Hindlimb muscle (tissue), 1 donor: ENCODE measurements around the gene MYOM1. TPM values are rescaled to one million over a fixed set of nuclear protein-coding genes. Genes with fewer than 3 reads are reported as not detected.

Experiments
- DNase-seq: peaks from one replicate; pipeline ENCODE4 v3.0.0-alpha.2; 2013
- polyA plus RNA-seq: library from polyadenylated mRNA; unstranded; fragments of 120-200 nt; gene quantifications from one replicate; pipeline ENCODE4 v1.2.1, GENCODE V29; 2013; ENCODE audit not compliant: insufficient read length

MYOM1 gene
- polyA plus RNA-seq, result 679 TPM

DNA sequence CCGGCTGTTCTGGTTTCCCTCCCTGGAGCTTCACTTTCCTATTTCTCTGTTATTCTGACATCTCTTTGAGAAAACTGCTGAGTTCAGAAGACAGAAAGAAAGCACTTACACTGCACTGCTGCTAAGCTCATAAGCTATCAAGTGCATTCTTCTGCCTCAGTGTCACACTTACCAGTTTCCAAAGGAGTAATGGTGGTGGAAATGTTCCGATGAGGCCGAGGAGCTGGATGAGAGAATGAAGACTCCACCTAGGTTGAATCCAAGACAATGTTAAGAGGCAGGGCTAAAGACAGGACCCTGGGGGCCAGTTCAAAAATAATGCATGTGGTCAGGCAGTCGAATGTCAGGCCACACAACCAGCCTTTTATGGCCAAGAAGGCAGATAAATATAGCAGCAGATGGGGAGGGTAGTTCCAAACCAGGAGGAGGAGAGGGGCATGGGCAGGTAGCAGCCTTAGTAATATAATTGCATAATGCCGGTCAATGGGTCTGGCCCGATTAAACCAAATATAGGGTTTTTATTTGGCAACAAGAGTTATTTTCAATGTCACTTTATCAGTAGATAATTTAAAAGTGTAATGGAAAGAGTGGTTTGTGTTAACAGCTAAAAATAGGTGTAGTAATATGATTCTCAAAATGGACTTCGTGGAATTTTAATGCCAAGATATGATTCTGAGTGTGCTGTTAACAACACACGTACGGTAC is at the start of gene MYOM1:
Gene MYOM1 (minus strand): TSS at position 338 of the 705 bp plus-strand sequence. CDS start 4,745 bp downstream, outside the sequence.
- DNase-seq, result peak; percentile 26

DNA sequence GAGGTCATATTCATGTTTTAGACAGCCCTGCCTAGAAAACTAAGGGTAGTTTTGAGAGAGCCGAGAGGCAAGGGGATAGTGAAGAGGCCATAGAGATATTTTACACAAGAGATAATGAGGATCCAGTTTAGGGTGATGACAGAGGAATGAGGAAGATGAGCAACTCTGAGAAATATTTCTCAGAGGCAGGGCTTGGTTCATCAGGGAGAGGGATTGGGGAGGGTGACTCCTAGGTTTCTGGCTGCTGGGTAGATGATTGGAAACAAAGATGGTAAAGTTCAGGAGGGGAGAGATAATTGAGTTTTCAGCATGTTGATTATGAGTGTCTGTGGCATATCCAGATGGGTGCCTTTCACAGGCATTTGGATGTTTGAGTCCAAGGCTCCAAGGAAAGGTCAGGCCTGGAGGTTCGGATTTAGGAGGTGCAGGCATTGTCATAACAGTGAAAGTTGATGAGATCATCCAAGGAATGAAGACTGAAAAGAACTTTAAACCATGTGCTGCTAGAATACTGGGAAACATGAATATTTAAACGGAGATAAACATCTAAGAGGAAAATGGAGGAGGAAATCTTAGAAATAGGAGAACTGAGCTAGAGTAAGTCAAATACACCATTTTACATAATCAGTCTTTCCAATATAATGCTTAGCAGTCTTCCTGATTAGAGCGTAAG is 49.6 kb upstream of the MYOM1 start:
- DNase-seq, result no peak

DNA sequence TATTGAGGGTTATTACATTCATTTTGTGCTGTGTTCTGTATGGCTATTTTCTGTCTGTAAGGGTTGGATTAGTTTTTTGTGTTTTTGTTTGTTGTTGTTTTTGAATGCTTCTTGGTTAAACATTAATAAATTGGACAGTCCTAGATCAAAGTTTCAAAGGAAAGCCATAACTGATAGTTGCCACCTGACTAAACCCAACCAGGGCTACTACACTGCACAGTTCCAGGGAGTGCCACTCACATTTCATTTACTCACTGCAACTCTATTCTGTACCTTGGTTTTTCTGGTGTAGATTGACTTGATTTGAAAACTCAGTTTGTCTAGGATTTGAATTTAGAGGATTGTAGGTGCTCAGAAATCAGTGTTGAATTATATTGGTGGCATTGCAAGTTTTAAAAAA is 48.5 kb upstream of the MYOM1 start:
- no peak for DNase-seq

DNA sequence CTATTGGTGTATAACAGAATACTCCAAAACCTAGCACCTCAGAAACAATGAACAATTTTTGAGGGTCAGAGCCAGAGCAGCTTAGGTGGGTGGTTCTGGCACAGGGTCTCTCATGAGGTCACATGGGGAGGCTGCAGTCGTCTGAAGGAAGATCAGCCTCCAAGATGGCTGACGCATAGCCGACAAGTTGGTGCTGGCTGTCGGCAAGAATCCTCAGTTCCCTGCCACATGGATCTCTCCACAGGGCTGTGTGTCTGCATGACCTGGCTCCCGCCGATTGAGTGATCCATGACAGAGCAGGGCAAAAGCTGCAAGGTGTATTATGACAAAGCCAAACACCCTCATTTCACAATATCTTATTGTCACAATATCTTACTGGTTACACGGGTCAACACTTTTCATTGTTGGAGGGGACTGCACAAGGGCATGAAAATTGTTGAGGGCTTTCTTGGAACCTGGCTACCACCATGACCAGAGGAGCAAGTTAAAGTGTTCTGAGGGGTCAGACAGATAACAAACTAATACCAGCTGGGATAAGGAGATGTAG is 46.4 kb upstream of the MYOM1 start:
- no peak for DNase-seq

DNA sequence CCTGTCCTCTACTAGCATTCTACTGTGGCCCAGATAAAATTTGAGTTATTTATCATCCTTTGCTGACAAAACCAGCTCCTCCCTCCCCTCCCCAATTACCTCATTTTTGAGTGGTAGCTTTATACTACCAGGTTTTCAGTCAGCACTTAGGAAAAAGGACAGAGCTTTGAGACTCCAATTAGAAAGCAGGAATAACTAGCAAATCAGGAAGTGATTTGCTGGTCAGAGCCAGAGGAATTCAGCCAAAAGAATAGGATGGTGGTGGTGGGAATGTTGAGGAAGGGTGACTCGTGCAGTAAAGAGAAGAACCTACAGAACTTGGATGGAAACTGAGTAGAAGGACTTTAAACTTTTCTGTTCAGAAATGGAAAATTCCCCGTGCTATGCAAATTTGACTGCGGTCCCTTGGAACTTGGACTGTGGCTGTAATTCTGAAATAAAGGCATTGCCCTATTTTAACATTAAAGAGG is 45.8 kb upstream of the MYOM1 start:
- DNase-seq, result no peak

DNA sequence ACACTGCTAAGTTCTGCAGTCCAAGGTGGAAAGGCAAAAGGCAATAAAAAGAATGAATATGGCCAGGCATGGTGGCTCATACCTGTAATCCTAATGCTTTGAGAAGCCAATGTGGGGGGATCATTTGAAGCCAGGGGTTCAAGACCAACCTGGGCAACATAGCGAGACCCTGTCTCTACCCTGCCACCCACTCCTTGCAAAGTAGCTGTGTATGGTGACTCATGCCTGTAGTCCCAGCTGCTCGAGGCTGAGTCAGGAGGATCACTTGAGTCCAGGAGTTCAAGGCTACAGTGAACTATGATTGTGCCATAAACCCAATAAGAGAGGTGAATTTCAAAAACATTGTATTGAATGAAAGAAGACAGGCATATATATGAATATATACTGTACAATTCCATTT is 44.6 kb upstream of the MYOM1 start:
- DNase-seq, result no peak

DNA sequence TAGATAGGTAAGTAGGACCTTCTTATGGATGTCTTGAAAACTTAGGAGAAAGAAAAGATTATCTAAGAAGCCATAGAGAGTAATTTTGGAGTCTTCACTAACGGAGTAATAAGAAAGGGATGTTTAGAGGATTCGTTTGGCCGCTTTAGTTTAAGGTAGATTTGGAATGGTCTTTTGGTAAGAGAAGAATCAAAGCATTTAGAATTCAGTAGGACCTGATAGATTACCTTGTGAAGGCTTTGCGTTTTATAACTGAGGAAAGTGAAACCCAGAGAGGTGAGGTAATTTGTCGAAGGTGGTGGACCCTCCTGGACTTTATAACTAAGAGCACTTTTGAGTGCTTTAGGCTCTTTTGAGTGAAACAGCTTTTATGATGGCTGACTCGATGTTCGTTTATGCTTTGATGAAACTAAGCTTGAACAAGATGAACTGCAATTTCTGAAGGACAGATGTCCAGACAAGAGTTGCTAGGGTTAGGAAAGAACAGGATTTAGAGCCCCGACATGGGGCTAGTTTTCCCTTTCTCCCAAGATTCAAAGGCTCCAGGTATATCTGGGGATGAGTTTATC is 43.4 kb upstream of the MYOM1 start:
- DNase-seq, result no peak

DNA sequence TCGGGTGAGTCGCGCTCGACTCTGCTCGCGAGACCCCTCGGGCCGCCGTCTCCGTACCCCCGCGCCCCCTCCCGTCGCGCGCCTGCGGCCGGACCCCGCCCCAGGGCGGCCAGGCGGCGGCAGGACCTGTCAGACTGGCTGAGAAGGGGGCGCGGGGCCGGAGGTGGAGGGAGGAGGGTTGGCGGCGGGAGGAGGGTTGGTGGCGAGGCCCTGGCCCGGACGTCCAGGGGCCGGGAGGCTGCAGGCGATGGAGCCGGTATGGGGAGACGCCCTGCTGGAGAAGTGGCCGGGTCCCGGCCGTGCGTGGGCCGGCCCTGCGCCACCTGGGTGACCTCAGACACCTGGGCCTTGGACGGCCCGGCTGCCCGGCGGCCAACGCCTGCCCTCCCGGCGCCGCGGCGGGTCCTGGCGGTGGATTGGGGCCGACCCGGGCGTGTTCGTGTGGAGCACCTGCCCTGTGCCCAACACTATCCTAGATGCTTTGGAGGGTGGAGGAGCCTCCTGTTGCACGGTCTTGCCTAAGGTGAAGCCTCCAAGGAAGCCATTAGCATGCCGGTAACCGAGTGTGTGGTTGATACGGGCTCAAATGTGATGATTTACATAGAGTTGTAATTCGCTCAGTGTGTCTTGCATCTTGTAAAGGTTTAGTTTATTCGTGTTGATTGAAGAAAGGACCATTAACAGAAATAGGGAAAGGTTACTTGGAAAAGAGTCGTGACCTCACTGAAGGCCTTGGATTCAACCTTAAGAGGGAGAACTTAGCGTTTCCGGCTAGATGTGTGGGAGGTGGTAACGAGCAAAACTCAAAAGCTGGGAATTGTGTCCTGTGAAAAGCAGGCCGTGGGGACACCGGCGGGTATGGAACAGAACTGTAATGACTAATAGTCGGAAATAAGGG is 42.7 kb upstream of the MYOM1 start:
- peak; percentile 19 for DNase-seq

DNA sequence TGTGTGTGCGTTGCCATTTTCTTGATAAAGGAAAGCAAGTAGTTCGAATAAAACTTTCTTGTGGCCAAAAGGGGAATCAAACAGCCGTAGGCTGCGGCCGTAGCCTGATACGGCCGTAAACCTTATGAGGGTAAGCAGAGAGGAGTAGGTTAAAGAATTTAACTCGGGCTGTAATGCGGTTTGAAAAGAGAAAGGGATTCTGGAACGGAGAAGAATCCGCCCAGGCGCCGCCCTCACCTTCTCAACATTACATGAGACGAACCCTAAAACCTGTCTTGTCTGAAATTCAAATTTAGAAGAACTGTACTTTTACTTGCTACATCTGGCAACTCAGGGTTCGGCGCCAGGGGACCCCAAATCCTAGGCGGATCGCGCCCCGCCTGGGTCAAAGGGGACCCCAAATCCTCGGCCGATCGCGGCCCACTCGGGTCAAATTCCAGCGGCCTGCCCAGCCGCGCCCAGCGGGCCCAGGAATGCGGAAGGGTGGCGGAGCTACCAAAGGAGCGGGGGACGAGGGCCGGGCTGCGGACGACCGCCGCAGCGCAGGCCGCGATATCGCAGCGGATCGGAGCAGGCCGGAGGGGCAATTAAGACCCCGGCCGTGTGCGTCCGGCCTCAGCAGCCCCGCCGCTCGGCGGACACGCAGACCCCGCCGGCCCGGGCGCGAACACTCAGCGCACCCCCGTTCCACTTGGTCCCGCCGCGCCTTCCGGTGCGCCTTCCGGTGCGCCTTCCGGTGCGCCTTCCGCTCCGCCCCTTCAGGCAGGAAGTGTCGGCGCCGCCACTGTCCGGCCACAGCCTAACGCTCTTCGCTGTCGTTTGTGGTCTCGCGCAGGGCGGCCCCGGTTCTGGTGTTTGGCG is 41.8 kb upstream of the MYOM1 start, which contains the start of gene MYL12B:
Gene MYL12B (plus strand): TSS at position 761 of the 861 bp plus-strand sequence. CDS start 10,766 bp downstream, outside the sequence.
- peak; percentile 85 for DNase-seq

DNA sequence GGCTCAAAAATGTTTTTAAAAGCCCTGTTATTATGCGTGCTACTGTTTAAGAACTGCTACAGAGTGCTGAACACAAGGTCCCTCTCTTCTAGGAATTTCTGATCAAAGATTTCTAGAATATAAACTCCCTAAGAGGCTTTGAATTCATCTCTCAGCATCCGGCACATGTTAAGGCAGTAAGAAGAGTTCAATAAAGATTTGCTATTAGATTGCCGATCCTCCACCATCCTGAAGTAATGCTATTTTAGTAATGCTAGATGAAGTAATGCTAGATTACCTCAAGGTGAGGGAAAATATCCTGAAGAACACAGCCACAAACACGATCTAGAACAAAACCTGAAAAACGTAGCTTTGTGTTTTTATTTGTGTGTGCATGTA is 41.2 kb upstream of the MYOM1 start:
- DNase-seq, result no peak

DNA sequence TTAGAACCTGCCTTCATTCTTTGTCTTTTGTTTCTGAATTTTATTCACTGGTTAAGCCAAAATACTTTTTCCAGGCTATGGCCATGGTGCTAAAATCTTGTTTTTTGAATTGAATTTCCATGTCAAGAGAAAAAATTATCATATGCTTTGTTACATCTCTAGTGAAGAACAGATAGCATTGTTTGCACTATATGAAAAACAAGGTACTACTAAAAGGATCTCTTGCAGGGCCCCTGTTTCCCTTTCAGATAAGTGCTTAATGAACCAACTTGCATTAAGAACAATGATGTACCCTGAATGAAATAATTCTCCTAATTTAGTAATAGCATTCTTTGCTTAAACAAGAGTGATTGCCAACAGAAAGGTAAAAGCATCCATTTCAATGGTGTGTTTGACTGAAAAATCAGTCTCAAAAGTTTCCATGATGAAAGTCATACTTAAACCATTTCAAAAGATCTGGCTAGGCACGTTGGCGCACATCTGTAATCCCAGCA is 37.9 kb upstream of the MYOM1 start:
- DNase-seq, result no peak

DNA sequence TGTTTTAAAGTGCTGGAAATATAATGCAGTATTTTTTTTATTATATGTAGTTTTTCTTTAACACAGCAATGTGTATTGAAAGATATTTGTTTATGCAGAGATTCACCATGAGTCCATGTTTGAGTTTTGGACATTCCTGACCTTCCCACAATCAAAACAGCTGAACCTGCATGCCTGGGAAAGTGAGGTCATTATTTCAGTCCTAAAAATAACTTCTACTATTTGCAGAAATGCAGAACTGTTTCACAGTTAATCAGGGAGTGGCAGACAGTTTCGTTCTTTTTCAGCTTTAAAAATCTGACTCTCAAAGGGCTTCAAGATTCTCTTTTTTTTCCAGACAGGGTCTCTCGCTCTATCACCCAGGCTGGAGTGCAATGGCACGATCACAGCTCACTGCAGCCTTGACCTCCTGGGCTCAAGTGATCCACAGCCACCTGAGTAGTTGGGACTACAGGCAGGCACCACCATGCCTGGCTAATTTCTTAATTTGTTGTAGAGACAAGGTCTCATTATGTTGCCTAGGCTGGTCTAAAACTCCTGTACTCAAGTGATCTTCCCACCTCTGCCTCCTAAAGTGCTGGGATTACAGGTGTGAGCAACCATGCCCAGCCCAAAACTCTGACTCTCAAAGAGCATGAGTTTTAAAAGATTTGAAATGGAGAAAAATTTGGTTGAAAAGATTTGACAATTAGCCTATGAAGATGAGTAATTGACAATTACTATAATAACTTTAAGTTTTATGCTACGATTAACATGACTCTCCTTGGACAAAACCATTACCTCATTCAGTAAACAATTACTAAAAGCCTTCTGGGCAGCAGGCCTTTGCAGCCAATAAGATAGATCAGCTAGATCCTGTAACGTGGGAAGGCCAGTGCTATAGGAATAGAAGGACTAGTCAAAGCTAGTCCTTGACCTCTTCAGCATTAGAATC is 37.2 kb upstream of the MYOM1 start:
- DNase-seq, result no peak

DNA sequence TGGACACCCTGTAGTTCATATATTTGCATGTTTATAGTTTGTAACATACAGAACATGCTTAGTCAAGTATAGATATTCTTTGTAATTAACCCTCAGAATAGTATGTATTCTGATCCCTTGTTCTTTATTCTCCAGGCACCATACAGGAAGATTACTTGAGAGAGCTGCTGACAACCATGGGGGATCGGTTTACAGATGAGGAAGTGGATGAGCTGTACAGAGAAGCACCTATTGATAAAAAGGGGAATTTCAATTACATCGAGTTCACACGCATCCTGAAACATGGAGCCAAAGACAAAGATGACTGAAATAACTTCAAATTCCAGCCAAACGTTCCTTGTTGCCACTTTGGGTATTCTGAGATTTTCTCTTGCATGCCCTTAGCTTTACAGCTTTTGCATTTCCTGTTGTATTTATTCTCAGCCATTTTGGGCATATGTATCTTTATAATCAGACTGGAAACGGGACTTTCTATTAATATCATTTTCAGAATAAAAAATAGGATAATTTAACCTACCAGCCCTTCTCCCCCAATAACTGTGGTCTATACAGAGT is 35.9 kb upstream of the MYOM1 start:
- no peak for DNase-seq

DNA sequence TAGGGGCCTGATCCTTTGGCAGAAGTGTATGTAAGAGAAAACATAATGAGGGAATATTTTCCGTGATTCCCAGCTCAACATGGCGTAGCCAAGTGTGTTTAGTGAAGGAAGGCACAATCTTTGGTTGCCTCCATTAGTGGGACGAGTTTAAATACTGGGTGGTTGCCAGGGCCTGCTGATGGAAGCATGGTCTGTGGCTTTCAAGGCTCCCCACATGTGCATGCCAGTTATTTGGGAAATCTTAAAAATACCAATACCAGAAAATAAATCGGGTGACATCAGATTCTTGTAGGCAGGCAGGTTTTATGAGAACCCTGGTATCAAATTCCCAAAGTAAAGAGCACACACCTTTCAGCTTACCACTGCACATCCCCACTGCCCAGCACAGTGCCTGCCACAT is 35.0 kb upstream of the MYOM1 start:
- DNase-seq, result no peak

DNA sequence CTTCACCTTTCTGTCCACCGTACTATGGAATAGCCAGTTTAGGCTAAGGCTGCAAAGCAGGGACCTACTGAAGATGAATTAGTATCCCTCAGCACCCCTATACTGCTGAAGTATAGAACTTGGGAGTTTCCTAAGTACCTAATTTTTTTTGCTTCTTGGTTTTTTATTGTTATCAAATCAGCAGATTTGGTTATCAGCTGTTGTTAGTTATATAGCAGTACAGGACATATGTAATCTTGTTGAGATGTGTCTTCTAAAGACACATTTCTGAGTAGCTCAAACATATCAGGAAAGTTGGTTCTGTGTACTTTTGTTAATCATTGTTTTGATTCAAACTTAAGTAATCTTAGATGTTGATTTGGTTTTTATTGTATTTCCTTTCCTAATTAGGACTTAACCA is 33.1 kb upstream of the MYOM1 start:
- DNase-seq, result no peak

DNA sequence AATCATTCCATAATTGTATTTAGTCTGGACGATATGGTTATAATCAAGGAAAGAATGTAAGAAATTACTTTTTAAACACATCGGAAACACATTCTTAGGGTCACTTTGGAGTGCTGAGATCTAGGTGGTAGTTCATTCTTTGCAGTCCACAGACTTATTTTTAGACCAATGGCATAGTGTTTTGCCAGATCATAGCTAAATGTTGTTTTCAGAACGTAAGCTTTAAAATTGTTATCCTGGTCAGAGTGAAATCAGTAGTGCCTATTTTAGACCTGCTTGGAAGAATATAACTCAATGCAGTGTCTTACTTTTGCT is 32.2 kb upstream of the MYOM1 start:
- DNase-seq, result no peak

DNA sequence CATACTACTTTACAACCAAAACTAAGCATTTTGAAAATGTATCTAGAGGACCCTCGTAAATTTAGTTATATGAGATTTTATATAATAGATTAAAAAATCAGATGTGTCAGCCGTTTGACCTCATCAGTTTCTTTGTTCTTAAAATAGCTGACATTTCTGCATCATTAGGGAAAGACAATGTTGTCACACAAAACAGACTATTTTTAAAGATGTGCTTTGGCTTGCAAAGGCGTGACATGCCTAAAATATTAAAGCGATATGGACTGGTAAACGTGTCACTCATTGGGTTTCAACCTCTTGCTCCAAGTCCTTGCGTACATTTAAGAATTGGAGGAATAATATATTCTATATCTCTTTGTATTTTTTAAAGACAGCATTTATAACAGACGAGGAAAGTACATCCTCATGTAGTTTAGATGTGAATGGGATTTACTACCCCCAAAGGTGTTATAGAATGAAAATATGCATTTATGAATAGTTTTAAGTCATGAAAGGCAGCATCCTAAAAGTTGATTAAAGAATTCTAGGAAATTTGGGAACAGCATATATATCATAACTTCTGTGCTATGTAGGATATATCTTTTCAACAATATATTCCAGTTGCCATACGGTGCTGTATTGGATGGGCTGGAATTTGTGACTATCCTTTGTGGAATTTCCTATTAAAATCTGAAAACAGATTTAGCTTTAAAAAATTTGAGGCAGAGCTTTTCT is 31.6 kb upstream of the MYOM1 start:
- no peak for DNase-seq

DNA sequence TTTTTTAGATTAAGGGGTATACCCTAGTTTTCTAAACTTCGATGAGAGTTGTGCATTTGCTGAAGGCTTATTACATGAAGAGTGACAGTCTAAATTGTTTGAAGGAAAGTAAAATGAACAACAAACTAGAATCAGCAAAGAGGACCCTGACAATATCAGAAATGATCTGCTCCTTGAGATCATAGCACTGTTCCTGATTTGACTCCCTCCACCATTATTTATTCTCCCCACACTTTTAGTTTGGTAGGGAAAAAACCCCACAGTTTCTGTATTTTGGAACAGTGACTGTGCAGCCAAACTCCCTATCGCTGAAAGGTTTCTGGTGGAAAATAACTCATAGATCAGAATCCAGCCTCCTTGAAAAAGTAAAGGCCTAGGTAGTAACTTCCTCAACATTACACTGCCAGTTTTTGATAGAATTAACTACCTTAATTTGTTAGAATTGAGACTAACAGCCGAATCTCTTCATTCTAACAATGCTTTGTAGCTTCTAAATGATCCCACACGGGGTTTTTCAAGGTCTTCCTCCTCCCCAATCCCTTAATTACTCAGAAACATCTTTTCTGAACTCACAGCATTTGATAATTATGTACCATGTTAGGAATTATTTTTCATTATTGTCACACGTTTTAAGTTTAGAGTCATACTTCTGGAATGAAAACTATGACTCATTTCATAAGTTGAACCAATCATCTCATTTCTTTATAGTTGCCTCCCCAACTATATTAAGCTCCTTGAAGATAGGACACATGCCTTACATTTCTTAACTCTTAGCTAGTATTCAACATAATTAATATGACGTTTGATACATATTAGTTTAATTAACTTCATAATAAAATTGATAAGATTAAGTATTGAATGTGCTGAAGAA is 30.7 kb upstream of the MYOM1 start:
- no peak for DNase-seq
